ENCODE results near the gene MAGEF1.
A peak's percentile ranks its signal among the peaks of the same experiment; 100 is the strongest.

Gene MAGEF1

GRCh38 chr3:184719709-184720108, 7.8 kb upstream of the MAGEF1 start:
- DNase-seq: no peak

GRCh38 chr3:184718431-184718830, 6.6 kb upstream of the MAGEF1 start:
- no peak for DNase-seq

GRCh38 chr3:184717399-184717983, 5.6 kb upstream of the MAGEF1 start:
- DNase-seq: no peak

- no peak for DNase-seq
These were observed 4.9 kb upstream of the MAGEF1 start for GRCh38 chr3:184716622-184717398.

- DNase-seq: no peak
These were observed 4.2 kb upstream of the MAGEF1 start for GRCh38 chr3:184715943-184716621.

- no peak for DNase-seq
These were observed 1.7 kb upstream of the MAGEF1 start for GRCh38 chr3:184713521-184713920.

- no peak for DNase-seq
These were observed 1.1 kb upstream of the MAGEF1 start for GRCh38 chr3:184713040-184713355.

- no peak for DNase-seq
These were observed 580 bp upstream of the MAGEF1 start for GRCh38 chr3:184712248-184713039.

GRCh38 chr3:184710870-184711492, 883 bp downstream of the MAGEF1 start:
- DNase-seq: peak; percentile 66

GRCh38 chr3:184703657-184704056, 8.2 kb downstream of the MAGEF1 start:
- no peak for DNase-seq

- no peak for DNase-seq
These were observed 11.1 kb downstream of the MAGEF1 start for GRCh38 chr3:184700759-184701158.

- no peak for DNase-seq
These were observed 14.0 kb downstream of the MAGEF1 start for GRCh38 chr3:184697845-184698244.

- DNase-seq: no peak
These were observed 15.2 kb downstream of the MAGEF1 start for GRCh38 chr3:184696697-184697096.

- no peak for DNase-seq
These were observed 17.1 kb downstream of the MAGEF1 start for GRCh38 chr3:184694716-184695115.

GRCh38 chr3:184694133-184694665, 17.7 kb downstream of the MAGEF1 start:
- no peak for DNase-seq

GRCh38 chr3:184693011-184693975, 18.6 kb downstream of the MAGEF1 start:
- no peak for DNase-seq

- DNase-seq: no peak
These were observed 20.2 kb downstream of the MAGEF1 start for GRCh38 chr3:184691397-184692231.

GRCh38 chr3:184690192-184690883, 21.5 kb downstream of the MAGEF1 start:
- DNase-seq: no peak

- DNase-seq: no peak
These were observed 23.0 kb downstream of the MAGEF1 start for GRCh38 chr3:184688882-184689271.

All from activated CD4-positive, alpha-beta T cell treated with anti-CD3 and anti-CD28 coated beads, Interleukin-10, Interleukin-2, amounts not matched to agents 100 ng/mL and 50 ng/mL, durations not matched to agents 16 hours and 8 hours (primary cell).